Upper lobe of right lung (tissue), 1 donor: ENCODE measurements around the gene ZBTB44. TPM values are rescaled to one million over a fixed set of nuclear protein-coding genes. Genes with fewer than 3 reads are reported as not detected.
A peak's percentile ranks its signal among the peaks of the same experiment; 100 is the strongest.

Source experiments
- ATAC-seq: fragments of 200-7000 bp; cut with Tn5 transposase; one replicate; pipeline ENCODE4 v1.9.1; 2020; ENCODE audit warnings: mild to moderate bottlenecking, moderate library complexity
- DNase-seq: peaks from one replicate; pipeline ENCODE4 v3.0.0-alpha.2; 2020
- H3K27ac ChIP-seq: fragments of 200-600 bp; one replicate; pipeline ENCODE4 v1.8.0; 2022
- H3K27me3 ChIP-seq: fragments of 200-600 bp; one replicate; pipeline ENCODE4 v1.8.0; 2022; ENCODE audit warnings: mild to moderate bottlenecking
- H3K36me3 ChIP-seq: fragments of 200-600 bp; one replicate; pipeline ENCODE4 v1.8.0; 2022
- H3K4me1 ChIP-seq: fragments of 200-600 bp; one replicate; pipeline ENCODE4 v1.8.0; 2022
- H3K4me3 ChIP-seq: fragments of 200-600 bp; one replicate; pipeline ENCODE4 v1.8.0; 2022; ENCODE audit warnings: mild to moderate bottlenecking
- H3K9me3 ChIP-seq: fragments of 200-600 bp; one replicate; pipeline ENCODE4 v1.8.0; 2022
- intact Hi-C: fragments of 100-400 bp; cut with DNase I; formaldehyde crosslinking; loops from one replicate; pipeline ENCODE4 v1.11.0; 2022
- total RNA-seq: library from RNA; stranded (reverse); fragmentation: NEBNext Ultra II Directional; extraction: Animal tissue kit (Norgen Biotek cat#: 25700); gene quantifications from one replicate; pipeline ENCODE4 v1.2.1, GENCODE V29; 2021
- TF ChIP-seq, protein P1 (sequence below): fragments of 200-600 bp; IDR thresholded peaks from one replicate; pipeline ENCODE4 v1.8.0; 2022; ENCODE audit warnings: antibody characterized with exemption
- donor health status: DM: no; HTN: yes; CAD: no; lungs with severe emphysema.

The ZBTB44 gene
- total RNA-seq, 1 donor from 2014 or later = 52.9 TPM

DNA sequence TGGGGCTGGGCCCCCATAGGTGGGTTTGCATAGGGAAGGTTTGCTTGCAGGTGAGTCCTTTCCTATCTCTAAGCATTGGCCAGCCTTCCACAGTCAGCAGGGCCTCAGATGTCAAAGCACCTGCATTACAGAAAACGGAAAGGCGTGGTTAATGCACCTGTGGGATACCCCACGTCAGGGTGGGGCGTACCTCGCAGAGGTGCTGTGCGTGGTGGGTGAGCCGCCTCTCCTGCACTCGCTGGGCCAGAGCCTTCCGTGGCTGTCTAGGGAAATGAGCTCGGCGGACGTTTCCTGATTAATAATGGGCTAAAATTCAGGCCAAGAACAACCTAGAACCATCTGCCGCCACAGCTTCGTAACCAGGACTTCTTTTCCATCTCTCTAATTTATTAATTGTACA is 122.8 kb downstream of the ZBTB44 start:
- H3K4me1 ChIP-seq = no peaks in the 10 kb centered on the region
- TF ChIP-seq, protein P1, sequence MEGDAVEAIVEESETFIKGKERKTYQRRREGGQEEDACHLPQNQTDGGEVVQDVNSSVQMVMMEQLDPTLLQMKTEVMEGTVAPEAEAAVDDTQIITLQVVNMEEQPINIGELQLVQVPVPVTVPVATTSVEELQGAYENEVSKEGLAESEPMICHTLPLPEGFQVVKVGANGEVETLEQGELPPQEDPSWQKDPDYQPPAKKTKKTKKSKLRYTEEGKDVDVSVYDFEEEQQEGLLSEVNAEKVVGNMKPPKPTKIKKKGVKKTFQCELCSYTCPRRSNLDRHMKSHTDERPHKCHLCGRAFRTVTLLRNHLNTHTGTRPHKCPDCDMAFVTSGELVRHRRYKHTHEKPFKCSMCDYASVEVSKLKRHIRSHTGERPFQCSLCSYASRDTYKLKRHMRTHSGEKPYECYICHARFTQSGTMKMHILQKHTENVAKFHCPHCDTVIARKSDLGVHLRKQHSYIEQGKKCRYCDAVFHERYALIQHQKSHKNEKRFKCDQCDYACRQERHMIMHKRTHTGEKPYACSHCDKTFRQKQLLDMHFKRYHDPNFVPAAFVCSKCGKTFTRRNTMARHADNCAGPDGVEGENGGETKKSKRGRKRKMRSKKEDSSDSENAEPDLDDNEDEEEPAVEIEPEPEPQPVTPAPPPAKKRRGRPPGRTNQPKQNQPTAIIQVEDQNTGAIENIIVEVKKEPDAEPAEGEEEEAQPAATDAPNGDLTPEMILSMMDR = no peak
- H3K27ac ChIP-seq = no peak overlapping the region
- ATAC-seq (no peak), DNase-seq (no peak)
- no peaks in the 10 kb centered on the region for H3K27me3 ChIP-seq
- no peaks in the 10 kb centered on the region for H3K9me3 ChIP-seq
- H3K4me3 ChIP-seq = no peak overlapping the region
- no peaks in the 10 kb centered on the region for H3K36me3 ChIP-seq
- intact Hi-C loops = no loop called here

GRCh38 chr11:130190371-130190881 is 124.3 kb downstream of the ZBTB44 start:
- H3K4me3 ChIP-seq = no peak overlapping the region
- intact Hi-C loops = no loop called here
- H3K4me1 ChIP-seq = no peaks in the 10 kb centered on the region
- no peak for DNase-seq
- ATAC-seq = no peak
- no peaks in the 10 kb centered on the region for H3K36me3 ChIP-seq
- TF ChIP-seq, protein P1 = no peak
- no peaks in the 10 kb centered on the region for H3K27me3 ChIP-seq
- no peaks in the 10 kb centered on the region for H3K9me3 ChIP-seq
- H3K27ac ChIP-seq = no peak overlapping the region

DNA sequence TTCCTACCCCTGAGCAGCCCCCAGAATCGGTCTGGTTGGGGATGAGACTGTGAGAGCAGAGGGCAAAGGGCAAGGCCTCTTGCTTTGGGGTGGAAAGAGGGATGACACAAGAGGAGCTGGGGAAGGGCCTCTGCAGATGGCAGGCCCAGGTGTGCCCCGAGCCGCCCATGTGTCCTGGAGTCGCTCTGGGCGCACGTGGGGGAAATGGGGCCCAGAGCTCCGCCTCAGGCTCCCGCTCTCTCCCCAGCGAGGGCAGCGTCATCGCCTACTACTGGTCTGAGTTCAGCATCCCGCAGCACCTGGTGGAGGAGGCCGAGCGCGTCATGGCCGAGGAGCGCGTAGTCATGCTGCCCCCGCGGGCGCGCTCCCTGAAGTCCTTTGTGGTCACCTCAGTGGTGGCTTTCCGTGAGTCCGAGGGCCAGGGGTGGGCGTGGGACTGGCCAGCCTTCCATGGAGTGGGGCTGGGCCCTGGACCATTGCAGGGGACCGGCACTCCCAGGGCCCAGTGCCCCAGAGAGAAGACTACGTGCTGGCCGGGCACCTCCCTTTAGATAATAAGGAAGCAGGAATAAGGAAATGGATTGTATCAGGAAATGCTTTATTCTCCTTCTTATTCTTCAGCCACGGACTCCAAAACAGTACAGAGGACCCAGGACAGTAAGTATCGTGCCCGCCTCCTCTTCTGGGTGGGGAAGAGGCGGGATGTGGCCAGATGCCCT is 125.1 kb downstream of the ZBTB44 start:
- intact Hi-C loops = no loop called here
- Histone ChIP-seq H3K27me3 (no peaks in the 10 kb centered on the region), H3K4me3 (no peak overlapping the region), H3K27ac (no peak overlapping the region), H3K9me3 (no peaks in the 10 kb centered on the region), H3K36me3 (no peaks in the 10 kb centered on the region), H3K4me1 (no peaks in the 10 kb centered on the region)
- ATAC-seq (peak; percentile 17), DNase-seq (no peak)
- TF ChIP-seq, protein P1 = no peak

DNA sequence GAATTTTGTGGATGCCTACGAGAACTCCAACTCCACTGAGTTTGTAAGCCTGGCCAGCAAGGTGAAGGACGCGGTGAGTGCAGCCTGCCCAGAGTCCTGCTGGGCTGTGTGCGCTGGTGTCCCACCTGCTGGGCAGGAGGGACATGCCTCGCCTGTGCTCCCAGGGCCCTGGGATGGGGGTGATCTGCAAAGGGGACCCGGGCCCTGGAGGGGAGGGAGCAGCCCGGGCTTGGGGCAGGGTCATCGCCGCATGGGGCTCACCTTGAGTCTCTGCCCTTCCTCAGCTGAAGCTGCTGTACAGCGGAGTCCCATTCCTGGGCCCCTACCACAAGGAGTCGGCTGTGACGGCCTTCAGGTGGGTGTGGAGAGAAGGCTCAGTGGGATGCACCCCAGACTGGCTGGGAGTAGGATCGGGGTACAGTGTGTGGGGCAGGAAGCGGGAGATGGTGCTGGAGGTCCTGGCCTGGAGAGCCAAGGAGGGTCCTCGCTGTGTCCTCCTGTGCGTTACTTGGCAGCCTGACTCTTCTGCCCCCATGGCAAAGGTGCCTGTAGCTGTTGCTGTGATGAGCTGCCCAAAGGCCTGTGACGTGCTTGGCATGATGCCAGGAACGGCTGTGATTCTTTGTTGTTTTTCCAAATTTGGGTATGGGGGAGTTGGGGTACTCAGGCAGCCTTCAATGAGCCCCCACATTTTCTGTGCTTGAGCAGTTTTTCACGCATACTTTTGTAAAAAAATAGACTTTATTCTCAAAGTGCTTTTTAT is 126.0 kb downstream of the ZBTB44 start:
- Histone ChIP-seq H3K27me3 (no peaks in the 10 kb centered on the region), H3K27ac (no peak overlapping the region), H3K4me3 (no peak overlapping the region), H3K9me3 (no peaks in the 10 kb centered on the region), H3K4me1 (no peaks in the 10 kb centered on the region), H3K36me3 (no peaks in the 10 kb centered on the region)
- intact Hi-C loops = no loop called here
- DNase-seq (no peak), ATAC-seq (no peak)
- TF ChIP-seq, protein P1 = no peak

- Histone ChIP-seq H3K36me3 (no peaks in the 10 kb centered on the region), H3K9me3 (no peaks in the 10 kb centered on the region), H3K27ac (no peak overlapping the region), H3K27me3 (no peaks in the 10 kb centered on the region), H3K4me1 (no peaks in the 10 kb centered on the region), H3K4me3 (no peak overlapping the region)
- TF ChIP-seq, protein P1 = no peak
- no peak for ATAC-seq
- intact Hi-C loops = no loop called here
- no peak for DNase-seq
Observed at GRCh38 chr11:130188047-130188446, 126.7 kb downstream of the ZBTB44 start.
